Esophagus muscularis mucosa (tissue), 4 donors: ENCODE measurements around the gene PRR27.

ENCODE experiments used
- EP300 ChIP-seq: sonication (generic); formaldehyde crosslinking; IDR thresholded peaks from one replicate; pipeline ENCODE4 v1.6.1; 2017; ENCODE audit warnings: antibody characterized with exemption
- POLR2A ChIP-seq: fragments of 450-650 bp; IDR thresholded peaks from one replicate; pipeline ENCODE4 v1.6.1; 2017; ENCODE audit warnings: antibody characterized with exemption, moderate library complexity, mild to moderate bottlenecking, low read depth
- POLR2AphosphoS5 ChIP-seq, 2 donors: sonication (generic); formaldehyde crosslinking; IDR thresholded peaks; one replicate each; pipeline ENCODE4 v1.6.1; 2017; ENCODE audit warnings: antibody characterized with exemption in 2 of 2
- TF ChIP-seq, protein P1 (sequence below), 3 experiments: fragments of 200-600 bp in 2 of 3; fragments of 450-650 bp in 1 of 3; sonication (generic) in 2 of 3; IDR thresholded peaks; one replicate each; pipeline ENCODE4 v1.5.1; 2017 to 2019; ENCODE audit warnings: antibody characterized with exemption in 3 of 3, mild to moderate bottlenecking in 2 of 3, moderate library complexity in 1 of 3

DNA sequence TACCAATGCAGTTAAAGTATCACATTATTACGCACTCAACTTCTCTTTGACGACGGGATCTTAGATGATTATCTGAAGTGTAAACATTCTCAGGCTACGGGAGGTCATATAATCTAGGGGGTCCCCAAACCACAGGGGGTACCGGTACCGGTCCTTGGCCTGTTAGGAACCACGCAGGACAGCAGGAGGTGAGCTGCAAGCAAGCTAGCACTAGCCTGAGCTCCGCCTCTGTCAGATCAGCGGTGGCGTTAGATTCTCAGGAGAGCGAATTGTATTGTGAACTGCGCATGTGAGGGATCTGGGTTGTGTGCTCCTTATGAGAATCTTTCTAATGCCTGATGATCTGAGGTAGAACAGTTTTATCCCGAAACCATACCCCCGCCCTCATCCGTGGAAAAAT lies 20.6 kb upstream of the PRR27 start:
- TF ChIP-seq, protein P1, sequence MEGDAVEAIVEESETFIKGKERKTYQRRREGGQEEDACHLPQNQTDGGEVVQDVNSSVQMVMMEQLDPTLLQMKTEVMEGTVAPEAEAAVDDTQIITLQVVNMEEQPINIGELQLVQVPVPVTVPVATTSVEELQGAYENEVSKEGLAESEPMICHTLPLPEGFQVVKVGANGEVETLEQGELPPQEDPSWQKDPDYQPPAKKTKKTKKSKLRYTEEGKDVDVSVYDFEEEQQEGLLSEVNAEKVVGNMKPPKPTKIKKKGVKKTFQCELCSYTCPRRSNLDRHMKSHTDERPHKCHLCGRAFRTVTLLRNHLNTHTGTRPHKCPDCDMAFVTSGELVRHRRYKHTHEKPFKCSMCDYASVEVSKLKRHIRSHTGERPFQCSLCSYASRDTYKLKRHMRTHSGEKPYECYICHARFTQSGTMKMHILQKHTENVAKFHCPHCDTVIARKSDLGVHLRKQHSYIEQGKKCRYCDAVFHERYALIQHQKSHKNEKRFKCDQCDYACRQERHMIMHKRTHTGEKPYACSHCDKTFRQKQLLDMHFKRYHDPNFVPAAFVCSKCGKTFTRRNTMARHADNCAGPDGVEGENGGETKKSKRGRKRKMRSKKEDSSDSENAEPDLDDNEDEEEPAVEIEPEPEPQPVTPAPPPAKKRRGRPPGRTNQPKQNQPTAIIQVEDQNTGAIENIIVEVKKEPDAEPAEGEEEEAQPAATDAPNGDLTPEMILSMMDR (IDR thresholded peaks at IDR 0.05): no peak
- TF ChIP-seq POLR2A (no peak), POLR2AphosphoS5 (IDR thresholded peaks at IDR 0.05) (no peak), EP300 (no peak)
